Embryonic facial prominence (tissue), 1 donor: ENCODE results near the gene TSC22D2.
A peak's percentile ranks its signal among the peaks of the same experiment; 100 is the strongest.
"Not testable (repeated sequence)": the region's sequence is repeated elsewhere in the genome, so short reads cannot be mapped to it uniquely, and the experiment has no call there.

Source experiments
- DNase-seq: peaks from one replicate; pipeline ENCODE4 v3.0.0-alpha.2; 2016; ENCODE audit errors: extremely low spot score

Gene TSC22D2

GRCh38 chr3:150447631-150448465 lies 39.8 kb downstream of the TSC22D2 start:
- no peak for DNase-seq

GRCh38 chr3:150449169-150449721 lies 41.1 kb downstream of the TSC22D2 start:
- DNase-seq = no peak

GRCh38 chr3:150450916-150451315 lies 42.8 kb downstream of the TSC22D2 start:
- no peak for DNase-seq

- DNase-seq = no peak
Observed at GRCh38 chr3:150451329-150452048, 43.4 kb downstream of the TSC22D2 start.

- no peak for DNase-seq
Observed at GRCh38 chr3:150453353-150453752, 45.3 kb downstream of the TSC22D2 start.

GRCh38 chr3:150454085-150454484 lies 46.0 kb downstream of the TSC22D2 start:
- DNase-seq = no peak

GRCh38 chr3:150454622-150455021 lies 46.5 kb downstream of the TSC22D2 start:
- DNase-seq = no peak

GRCh38 chr3:150455341-150455740 lies 47.2 kb downstream of the TSC22D2 start:
- no peak for DNase-seq

GRCh38 chr3:150458001-150458400 lies 49.9 kb downstream of the TSC22D2 start:
- DNase-seq = no peak

GRCh38 chr3:150460484-150460883 lies 52.4 kb downstream of the TSC22D2 start:
- no peak for DNase-seq

- DNase-seq = no peak
Observed at GRCh38 chr3:150461399-150461798, 53.3 kb downstream of the TSC22D2 start.

- no peak for DNase-seq
Observed at GRCh38 chr3:150462108-150462507, 54.0 kb downstream of the TSC22D2 start.

- DNase-seq = no peak
Observed at GRCh38 chr3:150464684-150465083, 56.6 kb downstream of the TSC22D2 start.

GRCh38 chr3:150467381-150467780 lies 59.3 kb downstream of the TSC22D2 start:
- no peak for DNase-seq

GRCh38 chr3:150469031-150469930 lies 61.2 kb downstream of the TSC22D2 start:
- peak; percentile 56 for DNase-seq

GRCh38 chr3:150469931-150470740 lies 62.0 kb downstream of the TSC22D2 start:
- DNase-seq = no peak

- DNase-seq = no peak
Observed at GRCh38 chr3:150472421-150472820, 64.3 kb downstream of the TSC22D2 start.

- not testable (repeated sequence) for DNase-seq
Observed at GRCh38 chr3:150473161-150473560, 65.1 kb downstream of the TSC22D2 start.

- DNase-seq = no peak
Observed at GRCh38 chr3:150479370-150479769, 71.3 kb downstream of the TSC22D2 start.

- DNase-seq = no peak
Observed at GRCh38 chr3:150480877-150481276, 72.8 kb downstream of the TSC22D2 start.

GRCh38 chr3:150483226-150483625 lies 75.1 kb downstream of the TSC22D2 start:
- no peak for DNase-seq
